ENCODE data around the gene ICE1. TPM values are rescaled to one million over a fixed set of nuclear protein-coding genes. Genes with fewer than 3 reads are reported as not detected.
"Not testable (repeated sequence)": the region's sequence is repeated elsewhere in the genome, so short reads cannot be mapped to it uniquely, and the experiment has no call there.

The ICE1 gene
- polyA plus RNA-seq, 1 donor (not counting 4 experiments of a cell fraction or from before 2014, with no cell fraction given) = 18.4 TPM

GRCh38 chr5:5387192-5387591, 35.3 kb upstream of the ICE1 start:
- FAIRE-seq = no peak

DNA sequence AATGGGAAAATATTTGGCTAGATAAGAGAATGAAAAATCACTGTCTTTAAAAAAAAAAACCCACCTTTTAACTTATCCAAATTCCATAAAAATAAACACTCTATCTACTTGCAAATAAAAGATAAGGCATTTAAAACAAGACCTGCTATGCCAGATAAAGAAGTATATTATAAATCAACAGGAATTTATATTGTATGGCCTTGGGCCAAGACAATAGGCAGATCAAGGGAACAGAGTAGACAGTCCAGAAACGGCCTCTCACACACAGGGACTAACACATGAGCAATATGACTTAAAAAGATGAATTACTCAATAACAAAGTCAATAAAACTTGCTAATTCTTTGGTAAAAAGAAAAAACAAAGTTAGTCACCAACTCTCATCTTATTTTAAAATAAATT, 34.7 kb upstream of the ICE1 start:
- Histone ChIP-seq H3K4me1 (ENCODE audit: control insufficient read depth, extremely low read depth, insufficient read depth, low read length) (no peaks in the 10 kb centered on the region), H4K20me1 (ENCODE audit: control insufficient read depth, extremely low read depth, insufficient read depth, low read length) (no peaks in the 10 kb centered on the region), H3K79me2 (ENCODE audit: control insufficient read depth, insufficient read depth, low read length) (no peaks in the 10 kb centered on the region), H3K9me1 (ENCODE audit: control insufficient read depth, extremely low read depth, insufficient read depth, low read length) (no peaks in the 10 kb centered on the region), H3K36me3 (ENCODE audit: control insufficient read depth in 2 of 2, extremely low read depth in 1 of 2, insufficient read depth in 2 of 2, low read length in 2 of 2) (no peaks in the 10 kb centered on the region), H3K9me3 (ENCODE audit: control insufficient read depth, low read depth, low read length) (no peaks in the 10 kb centered on the region), H3K27ac (ENCODE audit: control insufficient read depth, insufficient read depth, low read length) (no peak overlapping the region), H2AFZ (ENCODE audit: control insufficient read depth, low read length) (no peak overlapping the region), H3K27me3 (ENCODE audit: control insufficient read depth, extremely low read depth, insufficient read depth, low read length) (no peaks in the 10 kb centered on the region), H3K9ac (ENCODE audit: control insufficient read depth, extremely low read depth, insufficient read depth, low read length) (no peak overlapping the region), H3K4me3 (ENCODE audit: control insufficient read depth in 2 of 3, extremely low read depth in 1 of 3, insufficient read depth in 2 of 3, low read depth in 1 of 3, low read length in 3 of 3) (no peak overlapping the region), H3K4me2 (ENCODE audit: control insufficient read depth, extremely low read depth, insufficient read depth, low read depth, low read length) (no peak overlapping the region)
- no peak for TF ChIP-seq EZH2 (IDR thresholded peaks at IDR 0.05; ENCODE audit: low read length)
- TF ChIP-seq, protein P1, sequence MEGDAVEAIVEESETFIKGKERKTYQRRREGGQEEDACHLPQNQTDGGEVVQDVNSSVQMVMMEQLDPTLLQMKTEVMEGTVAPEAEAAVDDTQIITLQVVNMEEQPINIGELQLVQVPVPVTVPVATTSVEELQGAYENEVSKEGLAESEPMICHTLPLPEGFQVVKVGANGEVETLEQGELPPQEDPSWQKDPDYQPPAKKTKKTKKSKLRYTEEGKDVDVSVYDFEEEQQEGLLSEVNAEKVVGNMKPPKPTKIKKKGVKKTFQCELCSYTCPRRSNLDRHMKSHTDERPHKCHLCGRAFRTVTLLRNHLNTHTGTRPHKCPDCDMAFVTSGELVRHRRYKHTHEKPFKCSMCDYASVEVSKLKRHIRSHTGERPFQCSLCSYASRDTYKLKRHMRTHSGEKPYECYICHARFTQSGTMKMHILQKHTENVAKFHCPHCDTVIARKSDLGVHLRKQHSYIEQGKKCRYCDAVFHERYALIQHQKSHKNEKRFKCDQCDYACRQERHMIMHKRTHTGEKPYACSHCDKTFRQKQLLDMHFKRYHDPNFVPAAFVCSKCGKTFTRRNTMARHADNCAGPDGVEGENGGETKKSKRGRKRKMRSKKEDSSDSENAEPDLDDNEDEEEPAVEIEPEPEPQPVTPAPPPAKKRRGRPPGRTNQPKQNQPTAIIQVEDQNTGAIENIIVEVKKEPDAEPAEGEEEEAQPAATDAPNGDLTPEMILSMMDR (optimal IDR thresholded peaks at IDR 0.05 in 1 of 3, IDR thresholded peaks at IDR 0.05 in 1 of 3, conservative IDR thresholded peaks at IDR 0.05 in 1 of 3; ENCODE audit: extremely low read depth in 1 of 3, insufficient read depth in 2 of 3, low read length in 3 of 3) = no peak
- no peak for DNase-seq (ENCODE audit: low read depth, low spot score)
- no peak for FAIRE-seq
- dilution Hi-C loops (cut with MboI; ENCODE audit: extremely low pct_ligation_motif_present, low sequenced_read_pairs) = no loop called here

More at GRCh38 chr5:5387192-5387591, 35.3 kb upstream of the ICE1 start:
- Histone ChIP-seq H3K79me2 (ENCODE audit: control insufficient read depth, insufficient read depth, low read length) (no peaks in the 10 kb centered on the region), H3K36me3 (ENCODE audit: control insufficient read depth in 2 of 2, extremely low read depth in 1 of 2, insufficient read depth in 2 of 2, low read length in 2 of 2) (no peaks in the 10 kb centered on the region), H3K4me1 (ENCODE audit: control insufficient read depth, extremely low read depth, insufficient read depth, low read length) (no peaks in the 10 kb centered on the region), H3K27me3 (ENCODE audit: control insufficient read depth, extremely low read depth, insufficient read depth, low read length) (no peaks in the 10 kb centered on the region), H3K4me3 (ENCODE audit: control insufficient read depth in 2 of 3, extremely low read depth in 1 of 3, insufficient read depth in 2 of 3, low read depth in 1 of 3, low read length in 3 of 3) (no peak overlapping the region), H3K9me3 (ENCODE audit: control insufficient read depth, low read depth, low read length) (no peaks in the 10 kb centered on the region), H3K4me2 (ENCODE audit: control insufficient read depth, extremely low read depth, insufficient read depth, low read depth, low read length) (no peak overlapping the region), H3K9ac (ENCODE audit: control insufficient read depth, extremely low read depth, insufficient read depth, low read length) (no peak overlapping the region), H4K20me1 (ENCODE audit: control insufficient read depth, extremely low read depth, insufficient read depth, low read length) (no peaks in the 10 kb centered on the region), H2AFZ (ENCODE audit: control insufficient read depth, low read length) (no peak overlapping the region), H3K27ac (ENCODE audit: control insufficient read depth, insufficient read depth, low read length) (no peak overlapping the region), H3K9me1 (ENCODE audit: control insufficient read depth, extremely low read depth, insufficient read depth, low read length) (no peaks in the 10 kb centered on the region)
- TF ChIP-seq, protein P1 (optimal IDR thresholded peaks at IDR 0.05 in 1 of 3, IDR thresholded peaks at IDR 0.05 in 1 of 3, conservative IDR thresholded peaks at IDR 0.05 in 1 of 3; ENCODE audit: extremely low read depth in 1 of 3, insufficient read depth in 2 of 3, low read length in 3 of 3) = no peak
- TF ChIP-seq EZH2 (IDR thresholded peaks at IDR 0.05; ENCODE audit: low read length) = no peak
- no peak for DNase-seq (ENCODE audit: low read depth, low spot score)
- dilution Hi-C loops (cut with MboI; ENCODE audit: extremely low pct_ligation_motif_present, low sequenced_read_pairs) = no loop called here

DNA sequence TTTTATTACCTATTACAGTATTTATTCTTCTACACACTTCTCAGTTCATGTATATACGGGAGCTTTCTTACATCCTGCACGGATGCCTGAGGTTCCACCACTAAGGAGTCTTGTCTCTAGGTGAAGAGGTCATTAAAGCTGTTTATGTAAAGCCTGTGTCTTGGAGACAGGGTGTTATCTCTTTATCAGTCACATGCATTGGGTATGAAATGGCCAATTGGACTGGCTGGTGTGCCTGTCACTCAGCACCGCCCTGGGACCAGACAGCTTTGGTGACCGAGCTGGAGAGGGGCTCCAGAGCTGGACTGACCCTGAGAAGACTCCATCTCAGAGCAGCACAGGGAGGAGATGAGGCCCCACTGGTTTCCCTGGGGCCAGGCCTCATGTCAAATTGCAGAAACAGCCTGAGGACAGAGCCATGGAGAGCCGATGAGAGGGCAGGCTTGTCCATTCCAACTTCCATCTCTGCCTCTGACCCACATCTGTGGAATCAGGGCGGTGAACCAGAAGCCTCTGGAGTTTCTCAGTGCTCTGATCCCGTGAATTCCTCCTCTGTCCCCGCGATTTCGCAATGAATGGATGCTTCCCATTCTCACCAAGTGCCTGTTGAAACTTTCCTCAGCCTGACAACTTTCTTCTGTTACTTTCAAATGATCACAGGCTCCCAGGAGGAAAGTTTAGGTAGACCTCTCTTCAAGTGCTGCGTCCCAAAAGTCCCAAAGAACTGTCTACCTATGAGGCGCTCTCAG, 32.2 kb upstream of the ICE1 start:
- DNase-seq (ENCODE audit: low read depth, low spot score); H3K27ac ChIP-seq (ENCODE audit: control insufficient read depth, insufficient read depth, low read length); dilution Hi-C loops (cut with MboI; ENCODE audit: extremely low pct_ligation_motif_present, low sequenced_read_pairs); H2AFZ ChIP-seq (ENCODE audit: control insufficient read depth, low read length); H3K4me1 ChIP-seq (ENCODE audit: control insufficient read depth, extremely low read depth, insufficient read depth, low read length); H4K20me1 ChIP-seq (ENCODE audit: control insufficient read depth, extremely low read depth, insufficient read depth, low read length); H3K79me2 ChIP-seq (ENCODE audit: control insufficient read depth, insufficient read depth, low read length); FAIRE-seq; H3K4me3 ChIP-seq (ENCODE audit: control insufficient read depth in 2 of 3, extremely low read depth in 1 of 3, insufficient read depth in 2 of 3, low read depth in 1 of 3, low read length in 3 of 3); H3K9me3 ChIP-seq (ENCODE audit: control insufficient read depth, low read depth, low read length); H3K4me2 ChIP-seq (ENCODE audit: control insufficient read depth, extremely low read depth, insufficient read depth, low read depth, low read length); H3K36me3 ChIP-seq (ENCODE audit: control insufficient read depth in 2 of 2, extremely low read depth in 1 of 2, insufficient read depth in 2 of 2, low read length in 2 of 2); H3K27me3 ChIP-seq (ENCODE audit: control insufficient read depth, extremely low read depth, insufficient read depth, low read length); H3K9me1 ChIP-seq (ENCODE audit: control insufficient read depth, extremely low read depth, insufficient read depth, low read length); H3K9ac ChIP-seq (ENCODE audit: control insufficient read depth, extremely low read depth, insufficient read depth, low read length): not testable (repeated sequence)

DNA sequence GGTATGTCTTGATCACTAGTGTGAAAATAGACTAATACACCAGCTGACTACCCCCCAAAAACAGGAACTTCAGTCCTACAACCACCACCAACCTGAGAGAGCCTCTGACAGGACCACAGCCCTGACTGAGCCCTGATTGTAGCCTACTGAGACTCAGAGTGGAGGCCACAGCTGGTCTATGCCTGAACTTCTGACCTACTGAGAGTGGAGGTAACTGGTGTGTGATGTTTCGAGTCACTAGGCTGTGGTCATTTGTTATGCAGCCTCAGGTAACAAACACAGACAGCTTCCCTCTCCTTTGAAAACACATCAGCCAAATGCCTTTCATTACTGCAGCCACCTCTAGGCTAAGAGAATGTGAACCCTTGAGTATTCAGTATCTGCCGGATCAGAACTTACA, 30.0 kb upstream of the ICE1 start:
- H3K9me1 ChIP-seq (ENCODE audit: control insufficient read depth, extremely low read depth, insufficient read depth, low read length); H3K4me3 ChIP-seq (ENCODE audit: control insufficient read depth in 2 of 3, extremely low read depth in 1 of 3, insufficient read depth in 2 of 3, low read depth in 1 of 3, low read length in 3 of 3); DNase-seq (ENCODE audit: low read depth, low spot score); H4K20me1 ChIP-seq (ENCODE audit: control insufficient read depth, extremely low read depth, insufficient read depth, low read length); dilution Hi-C loops (cut with MboI; ENCODE audit: extremely low pct_ligation_motif_present, low sequenced_read_pairs); H3K27ac ChIP-seq (ENCODE audit: control insufficient read depth, insufficient read depth, low read length); H3K79me2 ChIP-seq (ENCODE audit: control insufficient read depth, insufficient read depth, low read length); H2AFZ ChIP-seq (ENCODE audit: control insufficient read depth, low read length); H3K9me3 ChIP-seq (ENCODE audit: control insufficient read depth, low read depth, low read length); H3K27me3 ChIP-seq (ENCODE audit: control insufficient read depth, extremely low read depth, insufficient read depth, low read length); H3K9ac ChIP-seq (ENCODE audit: control insufficient read depth, extremely low read depth, insufficient read depth, low read length); H3K36me3 ChIP-seq (ENCODE audit: control insufficient read depth in 2 of 2, extremely low read depth in 1 of 2, insufficient read depth in 2 of 2, low read length in 2 of 2); H3K4me1 ChIP-seq (ENCODE audit: control insufficient read depth, extremely low read depth, insufficient read depth, low read length); FAIRE-seq; H3K4me2 ChIP-seq (ENCODE audit: control insufficient read depth, extremely low read depth, insufficient read depth, low read depth, low read length): not testable (repeated sequence)
